ACC112 (cell line): ENCODE data around the gene WDR20.

ENCODE experiments used
- H2AFZ ChIP-seq: fragments of 200-600 bp; sonication (generic); one replicate; pipeline ENCODE4 v1.6.0; 2017; ENCODE audit warnings: antibody characterized with exemption, low read length; ENCODE audit not compliant: unreplicated experiment
- H3K27ac ChIP-seq: fragments of 200-600 bp; sonication (generic); 2 replicates; pipeline ENCODE4 v1.5.1; 2014; ENCODE audit warnings: low read depth, mild to moderate bottlenecking, antibody characterized with exemption, low read length, moderate library complexity
- H3K27me3 ChIP-seq: fragments of 200-600 bp; sonication (generic); 2 replicates; pipeline ENCODE4 v1.6.1; 2014; ENCODE audit warnings: mild to moderate bottlenecking, antibody characterized with exemption, low read length, moderate library complexity, mixed read lengths; ENCODE audit not compliant: insufficient read depth
- H3K36me3 ChIP-seq: fragments of 200-600 bp; sonication (generic); 2 replicates; pipeline ENCODE4 v1.6.1; 2016; ENCODE audit warnings: mild to moderate bottlenecking, antibody characterized with exemption, low read length, moderate library complexity, mixed read lengths; ENCODE audit not compliant: insufficient read depth
- H3K4me1 ChIP-seq: fragments of 200-600 bp; sonication (generic); one replicate; pipeline ENCODE4 v1.6.1; 2016; ENCODE audit warnings: low read length, mixed read lengths; ENCODE audit not compliant: insufficient read depth, unreplicated experiment, control insufficient read depth
- H3K4me3 ChIP-seq: fragments of 200-600 bp; sonication (generic); 2 replicates; pipeline ENCODE4 v1.5.1; 2014; ENCODE audit warnings: mild to moderate bottlenecking, low read depth, low read length
- H3K79me2 ChIP-seq: fragments of 200-600 bp; sonication (generic); one replicate; pipeline ENCODE4 v1.6.0; 2016; ENCODE audit warnings: low read length; ENCODE audit not compliant: control insufficient read depth, unreplicated experiment, insufficient read depth

Gene WDR20

GRCh38 chr14:102139286-102140026, at the start of gene WDR20:
TSS of gene WDR20 (plus strand) at chr14:102139897. CDS start at chr14:102139924, 27 bp downstream.
- H3K27me3 ChIP-seq: no peaks in the 10 kb centered on the region
- H3K4me3 ChIP-seq: peak within 1 kb of the TSS; percentile 93
- H3K36me3 ChIP-seq: peaks cover 3% of the 10 kb centered on the region; the same call in 1 of the 2 replicates
- H3K79me2 ChIP-seq: peaks cover 52% of the 10 kb centered on the region
- peaks cover 17% of the 10 kb centered on the region for H3K4me1 ChIP-seq
- H2AFZ ChIP-seq: peak within 1 kb of the TSS; percentile 98
- H3K27ac ChIP-seq: peak within 1 kb of the TSS; percentile 43; the same call in 1 of the 2 replicates

- Histone ChIP-seq H3K79me2 (peaks cover 12% of the 10 kb centered on the region), H3K36me3 (peaks cover 5% of the 10 kb centered on the region; the same call in 1 of the 2 replicates), H3K4me1 (peaks cover 14% of the 10 kb centered on the region), H3K27me3 (no peaks in the 10 kb centered on the region), H3K4me3 (no peak overlapping the region), H2AFZ (no peak overlapping the region), H3K27ac (no peak overlapping the region)
These were observed 49.0 kb upstream of the WDR20 start for GRCh38 chr14:102090713-102091112.

- no peak overlapping the region for H3K27ac ChIP-seq
- H3K36me3 ChIP-seq: no peaks in the 10 kb centered on the region
- no peak overlapping the region for H3K4me3 ChIP-seq
- H3K4me1 ChIP-seq: peaks cover 21% of the 10 kb centered on the region
- no peaks in the 10 kb centered on the region for H3K79me2 ChIP-seq
- no peaks in the 10 kb centered on the region for H3K27me3 ChIP-seq
- H2AFZ ChIP-seq: no peak overlapping the region
These were observed 46.9 kb upstream of the WDR20 start for GRCh38 chr14:102092806-102093205.

GRCh38 chr14:102094101-102094500, 45.6 kb upstream of the WDR20 start:
- Histone ChIP-seq H3K4me1 (peaks cover 16% of the 10 kb centered on the region), H3K36me3 (no peaks in the 10 kb centered on the region), H3K27ac (no peak overlapping the region), H3K79me2 (no peaks in the 10 kb centered on the region), H3K27me3 (no peaks in the 10 kb centered on the region), H2AFZ (no peak overlapping the region), H3K4me3 (no peak overlapping the region)

- Histone ChIP-seq H3K27ac (no peak overlapping the region), H3K4me1 (peaks cover 16% of the 10 kb centered on the region), H3K36me3 (no peaks in the 10 kb centered on the region), H2AFZ (no peak overlapping the region), H3K27me3 (no peaks in the 10 kb centered on the region), H3K79me2 (no peaks in the 10 kb centered on the region), H3K4me3 (no peak overlapping the region)
These were observed 44.3 kb upstream of the WDR20 start for GRCh38 chr14:102095231-102095870.

- no peak overlapping the region for H2AFZ ChIP-seq
- H3K79me2 ChIP-seq: no peaks in the 10 kb centered on the region
- no peaks in the 10 kb centered on the region for H3K36me3 ChIP-seq
- H3K27me3 ChIP-seq: no peaks in the 10 kb centered on the region
- H3K27ac ChIP-seq: no peak overlapping the region
- H3K4me3 ChIP-seq: no peak overlapping the region
- peaks cover 16% of the 10 kb centered on the region for H3K4me1 ChIP-seq
These were observed 43.7 kb upstream of the WDR20 start for GRCh38 chr14:102095871-102096568.

- Histone ChIP-seq H3K36me3 (no peaks in the 10 kb centered on the region), H2AFZ (no peak overlapping the region), H3K79me2 (no peaks in the 10 kb centered on the region), H3K27me3 (no peaks in the 10 kb centered on the region), H3K27ac (no peak overlapping the region), H3K4me1 (peaks cover 16% of the 10 kb centered on the region), H3K4me3 (no peak overlapping the region)
These were observed 43.0 kb upstream of the WDR20 start for GRCh38 chr14:102096569-102097188.

GRCh38 chr14:102097441-102098135, 42.1 kb upstream of the WDR20 start:
- no peaks in the 10 kb centered on the region for H3K79me2 ChIP-seq
- H3K4me3 ChIP-seq: no peak overlapping the region
- no peaks in the 10 kb centered on the region for H3K27me3 ChIP-seq
- H3K27ac ChIP-seq: no peak overlapping the region
- H3K4me1 ChIP-seq: peaks cover 16% of the 10 kb centered on the region
- H2AFZ ChIP-seq: no peak overlapping the region
- no peaks in the 10 kb centered on the region for H3K36me3 ChIP-seq

- Histone ChIP-seq H3K36me3 (no peaks in the 10 kb centered on the region), H3K4me3 (no peak overlapping the region), H3K79me2 (no peaks in the 10 kb centered on the region), H3K27ac (no peak overlapping the region), H3K27me3 (no peaks in the 10 kb centered on the region), H2AFZ (no peak overlapping the region), H3K4me1 (no peaks in the 10 kb centered on the region)
These were observed 36.5 kb upstream of the WDR20 start for GRCh38 chr14:102103062-102103695.

GRCh38 chr14:102105369-102105768, 34.3 kb upstream of the WDR20 start:
- Histone ChIP-seq H2AFZ (no peak overlapping the region), H3K4me1 (no peaks in the 10 kb centered on the region), H3K79me2 (no peaks in the 10 kb centered on the region), H3K36me3 (no peaks in the 10 kb centered on the region), H3K27ac (no peak overlapping the region), H3K27me3 (no peaks in the 10 kb centered on the region), H3K4me3 (no peak overlapping the region)
